HAP-1 (cell line): Measurements from ENCODE around the gene SLC25A12.

Source experiments
- DNase-seq, 2 experiments: peaks; one replicate each; pipeline ENCODE4 v3.0.0-alpha.2; 2016 to 2020; ENCODE audit warnings: low spot score in 2 of 2
- H3K27me3 ChIP-seq: fragments of 250-450 bp; sonication (Bioruptor Pico); 2 replicates; pipeline ENCODE4 v1.5.1; 2020; ENCODE audit warnings: low read depth, mild to moderate bottlenecking, moderate library complexity
- H3K36me3 ChIP-seq: fragments of 250-450 bp; sonication (Bioruptor Pico); replicated peaks from 2 replicates; pipeline ENCODE4 v1.5.1; 2020; ENCODE audit warnings: mild to moderate bottlenecking
- H3K4me1 ChIP-seq: fragments of 250-450 bp; sonication (Bioruptor Pico); 2 replicates; pipeline ENCODE4 v1.5.1; 2020; ENCODE audit warnings: mild to moderate bottlenecking
- H3K4me3 ChIP-seq: fragments of 250-450 bp; sonication (Bioruptor Pico); 2 replicates; pipeline ENCODE4 v1.5.1; 2020; ENCODE audit warnings: mild to moderate bottlenecking, moderate library complexity
- H3K9me3 ChIP-seq: fragments of 250-450 bp; sonication (Bioruptor Pico); 2 replicates; pipeline ENCODE4 v1.5.1; 2020; ENCODE audit warnings: mild to moderate bottlenecking, moderate library complexity
- in situ Hi-C: fragments of 300-500 bp; cut with MboI; formaldehyde crosslinking; loops from 3 replicates; pipeline ENCODE4 v1.14.3; 2020; ENCODE audit warnings: low sequenced_read_pairs, inconsistent platforms, mixed read lengths

SLC25A12 gene

GRCh38 chr2:171874963-171875362 lies 19.1 kb downstream of the SLC25A12 start:
- H3K4me3 ChIP-seq: no peak overlapping the region
- H3K9me3 ChIP-seq: no peaks in the 10 kb centered on the region
- H3K36me3 ChIP-seq: peaks cover 13% of the 10 kb centered on the region
- no peak for DNase-seq
- H3K27me3 ChIP-seq: no peaks in the 10 kb centered on the region
- in situ Hi-C loops: no loop called here
- no peaks in the 10 kb centered on the region for H3K4me1 ChIP-seq

DNA sequence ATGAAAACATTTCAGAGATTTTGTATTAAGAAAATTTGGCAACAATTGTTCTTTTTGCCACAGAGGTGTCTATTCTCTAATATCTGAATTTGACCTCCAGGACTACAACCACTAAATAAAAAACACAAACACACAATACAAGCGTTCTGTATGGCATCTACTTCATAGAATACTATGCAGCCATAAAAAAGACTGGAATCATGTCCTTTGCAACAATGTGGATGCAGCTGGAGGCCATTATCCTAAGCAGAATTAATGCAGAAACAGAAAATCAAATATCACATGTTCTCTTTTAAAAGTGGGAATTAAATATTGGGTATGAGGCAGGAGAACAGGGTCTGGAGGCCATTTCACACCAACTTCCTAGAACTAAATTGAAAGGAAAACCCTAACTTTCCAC lies 19.5 kb downstream of the SLC25A12 start:
- H3K4me3 ChIP-seq: no peak overlapping the region
- H3K4me1 ChIP-seq: no peaks in the 10 kb centered on the region
- DNase-seq: no peak
- no peaks in the 10 kb centered on the region for H3K27me3 ChIP-seq
- in situ Hi-C loops: no loop called here
- H3K9me3 ChIP-seq: no peaks in the 10 kb centered on the region
- peaks cover 13% of the 10 kb centered on the region for H3K36me3 ChIP-seq

DNA sequence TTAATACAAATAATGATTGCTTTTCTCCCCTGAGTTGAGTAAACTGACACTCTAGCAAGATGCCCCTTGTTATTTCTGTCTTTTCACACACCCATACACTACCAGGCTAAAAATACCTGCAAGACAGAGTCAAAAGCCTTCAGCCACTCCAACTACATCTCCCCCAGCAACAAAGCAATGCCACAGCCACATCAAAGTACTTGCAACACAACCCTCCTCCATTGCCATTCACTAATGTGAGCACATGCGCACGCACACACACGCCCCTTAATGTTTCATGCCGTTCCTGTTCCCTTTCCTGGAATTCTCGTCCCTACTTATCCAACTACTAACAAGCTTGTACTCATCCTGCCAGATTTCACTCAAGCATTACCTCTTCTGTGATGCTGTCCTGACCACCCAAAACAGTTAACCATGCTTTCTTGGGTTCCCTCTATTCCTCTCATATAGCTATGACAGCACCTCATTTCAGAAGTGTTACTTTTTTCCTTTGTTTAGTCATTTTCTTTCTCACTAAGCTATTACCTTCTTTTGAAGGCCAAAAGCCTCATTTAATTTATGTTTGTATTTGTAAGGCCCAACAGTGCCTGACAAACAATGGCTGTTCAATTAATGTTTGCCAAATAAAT lies 29.6 kb downstream of the SLC25A12 start:
- Histone ChIP-seq H3K4me3 (no peak overlapping the region), H3K36me3 (peaks cover 11% of the 10 kb centered on the region; the same call in 1 of the 2 replicates), H3K27me3 (no peaks in the 10 kb centered on the region), H3K4me1 (no peaks in the 10 kb centered on the region), H3K9me3 (no peaks in the 10 kb centered on the region)
- no peak for DNase-seq
- in situ Hi-C loops: no loop called here

- H3K9me3 ChIP-seq: no peaks in the 10 kb centered on the region
- H3K4me1 ChIP-seq: no peaks in the 10 kb centered on the region
- no peak for DNase-seq
- H3K4me3 ChIP-seq: no peak overlapping the region
- in situ Hi-C loops: no loop called here
- peaks cover 2% of the 10 kb centered on the region; the same call in 1 of the 2 replicates for H3K36me3 ChIP-seq
- no peaks in the 10 kb centered on the region for H3K27me3 ChIP-seq
These were observed 31.5 kb downstream of the SLC25A12 start for GRCh38 chr2:171862501-171862900.

GRCh38 chr2:171858397-171858958 lies 35.6 kb downstream of the SLC25A12 start:
- H3K9me3 ChIP-seq: no peaks in the 10 kb centered on the region
- H3K4me1 ChIP-seq: no peaks in the 10 kb centered on the region
- H3K36me3 ChIP-seq: peaks cover 11% of the 10 kb centered on the region
- no peak overlapping the region for H3K4me3 ChIP-seq
- no peak for DNase-seq
- in situ Hi-C loops: no loop called here
- H3K27me3 ChIP-seq: no peaks in the 10 kb centered on the region

DNA sequence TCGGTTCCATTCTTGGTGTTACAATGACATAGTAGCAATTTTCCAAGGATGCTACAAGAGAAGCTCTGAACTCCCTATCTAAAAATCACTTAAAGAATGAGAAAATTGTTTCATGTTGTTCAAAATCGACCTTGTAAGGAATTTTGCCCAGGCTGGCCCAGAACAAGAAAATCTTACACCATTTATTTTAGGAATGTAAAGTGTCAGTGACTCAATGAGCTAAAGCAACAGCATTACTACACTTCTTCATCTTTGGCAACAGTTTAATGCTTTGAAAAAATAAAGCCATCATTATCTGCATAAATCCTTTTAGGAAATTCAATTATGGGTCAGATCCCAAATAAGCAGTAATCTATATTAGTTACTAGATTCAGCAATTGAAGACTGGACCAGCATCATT lies 38.6 kb downstream of the SLC25A12 start:
- no peak overlapping the region for H3K4me3 ChIP-seq
- H3K9me3 ChIP-seq: no peaks in the 10 kb centered on the region
- H3K36me3 ChIP-seq: peaks cover 15% of the 10 kb centered on the region
- in situ Hi-C loops: no loop called here
- H3K4me1 ChIP-seq: no peaks in the 10 kb centered on the region
- no peaks in the 10 kb centered on the region for H3K27me3 ChIP-seq
- no peak for DNase-seq

DNA sequence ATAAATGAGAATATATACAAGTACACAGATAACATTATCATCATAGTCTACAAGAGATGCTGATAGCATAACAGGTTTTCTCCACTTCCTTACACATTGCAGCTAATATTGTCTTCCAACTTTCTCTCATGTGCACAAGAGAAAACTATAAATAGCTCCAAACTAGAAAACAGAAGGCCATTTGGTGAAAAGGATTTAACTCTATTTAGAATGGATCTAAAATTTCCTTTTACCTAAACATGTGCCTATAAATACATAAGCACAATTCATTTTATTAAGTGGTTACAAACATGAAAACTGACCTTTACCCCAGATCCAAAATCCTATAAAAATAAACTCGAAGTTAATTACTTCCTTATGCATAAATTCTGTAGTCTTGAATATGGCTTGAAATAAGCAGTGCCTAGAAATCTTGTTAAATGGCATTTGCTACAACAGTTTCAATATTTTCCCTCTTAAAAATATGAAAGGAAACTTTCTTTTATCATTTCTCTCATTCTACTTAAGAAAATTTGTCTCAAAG lies 41.6 kb downstream of the SLC25A12 start:
- Histone ChIP-seq H3K4me3 (no peak overlapping the region), H3K36me3 (peaks cover 15% of the 10 kb centered on the region), H3K27me3 (no peaks in the 10 kb centered on the region), H3K9me3 (no peaks in the 10 kb centered on the region), H3K4me1 (no peaks in the 10 kb centered on the region)
- in situ Hi-C loops: no loop called here
- no peak for DNase-seq

DNA sequence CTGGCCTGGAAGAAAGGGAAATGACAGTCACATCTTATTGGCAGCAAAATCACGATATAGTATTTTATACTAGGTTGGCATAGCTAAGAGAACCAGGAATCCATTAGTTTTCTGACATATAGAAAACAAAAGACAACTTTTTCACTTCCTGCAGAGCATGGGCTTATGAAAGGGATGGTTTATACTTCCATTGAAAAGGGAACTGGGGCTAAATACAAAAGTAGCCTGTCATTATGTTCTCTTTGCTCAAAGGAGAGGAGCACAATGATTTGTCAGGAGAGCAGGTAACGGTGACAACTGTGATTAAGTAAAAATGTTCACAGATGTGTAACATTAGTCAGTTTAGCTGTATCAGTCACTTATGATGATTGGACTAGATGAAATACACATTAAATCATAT lies 46.4 kb downstream of the SLC25A12 start:
- no peak for DNase-seq
- no peaks in the 10 kb centered on the region for H3K9me3 ChIP-seq
- H3K4me1 ChIP-seq: no peaks in the 10 kb centered on the region
- in situ Hi-C loops: no loop called here
- H3K27me3 ChIP-seq: no peaks in the 10 kb centered on the region
- peaks cover 3% of the 10 kb centered on the region; the same call in 1 of the 2 replicates for H3K36me3 ChIP-seq
- no peak overlapping the region for H3K4me3 ChIP-seq

DNA sequence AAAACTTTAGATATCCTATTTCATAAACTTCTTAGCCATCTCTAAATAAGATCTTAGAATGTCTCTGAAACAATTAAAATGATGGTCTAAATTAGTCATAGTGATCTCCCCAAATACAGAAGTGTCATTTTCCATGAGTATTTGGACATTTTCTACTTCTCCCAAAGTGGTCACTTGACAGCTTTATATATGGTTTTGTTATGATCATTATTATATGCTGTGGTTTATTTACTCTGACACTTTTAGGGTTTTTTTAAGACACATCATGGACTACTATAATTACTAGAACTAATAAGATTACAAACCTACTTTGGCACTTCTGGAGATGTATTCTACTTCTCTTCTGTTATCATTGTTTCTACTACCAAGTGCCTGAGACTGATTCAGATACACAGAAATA lies 47.1 kb downstream of the SLC25A12 start:
- peaks cover 1% of the 10 kb centered on the region; the same call in 1 of the 2 replicates for H3K36me3 ChIP-seq
- H3K9me3 ChIP-seq: no peaks in the 10 kb centered on the region
- in situ Hi-C loops: no loop called here
- no peak overlapping the region for H3K4me3 ChIP-seq
- no peaks in the 10 kb centered on the region for H3K4me1 ChIP-seq
- H3K27me3 ChIP-seq: no peaks in the 10 kb centered on the region
- no peak for DNase-seq

GRCh38 chr2:171841996-171842395 lies 52.0 kb downstream of the SLC25A12 start:
- in situ Hi-C loops: no loop called here
- Histone ChIP-seq H3K4me1 (no peaks in the 10 kb centered on the region), H3K36me3 (no peaks in the 10 kb centered on the region)

DNA sequence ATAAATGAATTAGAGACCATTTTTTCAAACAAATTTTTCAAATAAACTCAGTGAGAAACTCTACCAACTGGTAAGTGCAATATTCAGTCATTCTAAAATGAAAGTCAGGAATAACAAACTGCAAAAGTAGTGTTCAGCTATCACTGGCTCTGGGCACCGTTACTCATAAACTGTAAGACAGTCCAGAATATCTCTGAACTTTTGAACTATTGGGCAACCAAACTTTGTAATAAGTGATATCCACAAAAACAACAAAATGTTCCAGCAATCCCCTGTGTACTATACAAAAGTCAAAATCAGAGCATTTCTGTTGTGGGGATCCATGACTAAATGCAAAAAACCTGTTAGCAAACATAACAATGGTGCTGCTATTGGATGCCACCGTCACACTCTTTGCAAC lies 56.3 kb downstream of the SLC25A12 start:
- in situ Hi-C loops: no loop called here
- H3K9me3 ChIP-seq: no peaks in the 10 kb centered on the region; the same call in 1 of the 2 replicates
- no peak overlapping the region for H3K4me3 ChIP-seq
- H3K36me3 ChIP-seq: peaks cover 32% of the 10 kb centered on the region
- no peaks in the 10 kb centered on the region for H3K27me3 ChIP-seq
- H3K4me1 ChIP-seq: no peaks in the 10 kb centered on the region
- no peak for DNase-seq

More at GRCh38 chr2:171841996-171842395, 52.0 kb downstream of the SLC25A12 start:
- Histone ChIP-seq H3K9me3 (no peaks in the 10 kb centered on the region), H3K4me3 (no peak overlapping the region), H3K27me3 (no peaks in the 10 kb centered on the region)
- DNase-seq: no peak

DNA sequence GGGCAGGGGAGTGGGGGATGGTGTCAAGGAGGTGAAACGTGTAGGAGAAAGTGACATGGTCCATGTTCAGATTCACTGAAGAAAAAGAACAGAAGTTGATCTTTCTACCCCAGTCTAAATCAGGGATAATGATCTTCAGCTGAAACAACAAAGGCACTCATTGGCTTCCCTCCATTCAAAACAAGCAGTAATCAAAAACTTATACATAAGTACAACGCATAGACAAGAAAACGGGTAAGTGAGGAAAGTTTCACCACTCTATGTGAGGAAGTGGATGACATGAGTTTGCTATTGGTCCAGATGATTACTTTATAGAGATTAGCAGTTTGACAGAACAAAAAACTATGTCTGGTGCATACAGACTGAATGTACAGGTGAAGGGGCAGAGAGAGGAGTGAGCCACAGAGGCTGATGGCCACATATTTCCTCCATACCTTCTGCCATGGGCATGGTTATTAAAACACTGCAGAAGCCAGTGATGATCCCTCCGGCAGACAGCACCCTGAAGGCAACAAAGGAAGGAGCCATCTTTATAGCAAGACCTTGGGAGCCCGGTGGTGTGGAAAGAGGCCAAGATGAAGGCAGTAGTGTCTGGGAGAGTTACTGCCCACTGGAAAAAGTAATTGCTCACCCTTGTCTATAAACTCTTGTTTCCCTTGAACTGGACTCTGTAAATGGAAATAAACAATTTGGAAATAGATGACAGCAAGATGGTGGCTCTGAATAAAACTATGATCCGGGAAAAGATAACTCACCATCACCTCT lies 57.7 kb downstream of the SLC25A12 start:
- Histone ChIP-seq H3K4me3 (no peak overlapping the region), H3K4me1 (no peaks in the 10 kb centered on the region), H3K27me3 (no peaks in the 10 kb centered on the region), H3K36me3 (peaks cover 46% of the 10 kb centered on the region), H3K9me3 (peaks cover 7% of the 10 kb centered on the region)
- DNase-seq: no peak
- in situ Hi-C loops: no loop called here

DNA sequence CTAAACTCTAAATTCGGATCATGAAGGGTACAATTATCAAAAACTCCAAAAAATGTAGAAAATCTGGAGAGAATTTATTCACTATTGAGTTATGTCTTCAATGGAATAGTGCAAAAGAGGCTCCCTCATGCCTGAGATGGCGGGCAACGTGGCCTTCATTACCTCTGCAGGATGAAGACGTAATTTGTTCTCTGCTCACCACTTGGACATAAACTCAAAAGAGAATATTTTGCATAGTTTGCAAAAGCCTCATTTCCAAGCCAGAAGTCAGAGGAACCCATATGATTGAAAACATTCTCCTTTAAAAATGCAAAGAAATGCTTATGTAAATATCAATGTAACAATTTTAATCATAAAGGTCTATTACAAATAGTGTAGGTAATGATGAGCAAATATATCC lies 58.7 kb downstream of the SLC25A12 start:
- peaks cover 15% of the 10 kb centered on the region for H3K9me3 ChIP-seq
- no peaks in the 10 kb centered on the region for H3K4me1 ChIP-seq
- H3K27me3 ChIP-seq: no peaks in the 10 kb centered on the region
- in situ Hi-C loops: no loop called here
- H3K4me3 ChIP-seq: no peak overlapping the region
- DNase-seq: no peak
- H3K36me3 ChIP-seq: peaks cover 55% of the 10 kb centered on the region

GRCh38 chr2:171834286-171834685 lies 59.8 kb downstream of the SLC25A12 start:
- Histone ChIP-seq H3K9me3 (peaks cover 18% of the 10 kb centered on the region), H3K4me3 (no peak overlapping the region), H3K27me3 (no peaks in the 10 kb centered on the region), H3K4me1 (no peaks in the 10 kb centered on the region), H3K36me3 (peaks cover 61% of the 10 kb centered on the region)
- in situ Hi-C loops: no loop called here
- no peak for DNase-seq
